GM12892 (cell line): ENCODE data around the gene PFN4.

Experiments used
- POLR2A ChIP-seq: IDR thresholded peaks from 2 replicates; pipeline ENCODE4 v1.6.1; 2011; ENCODE audit warnings: low read depth, low read length, control low read depth
- POLR2AphosphoS5 ChIP-seq: IDR thresholded peaks from 2 replicates; pipeline ENCODE4 v1.6.1; 2011; ENCODE audit warnings: low read depth, low read length, control low read depth
- TAF1 ChIP-seq: IDR thresholded peaks from 2 replicates; pipeline ENCODE4 v1.6.1; 2011; ENCODE audit warnings: low read depth, mild to moderate bottlenecking, control low read depth, low read length, borderline replicate concordance

GRCh38 chr2:24077535-24077877 is 45.6 kb downstream of the PFN4 start:
- no peak for TF ChIP-seq POLR2A
- no peak for TF ChIP-seq TAF1
- TF ChIP-seq POLR2AphosphoS5, result no peak
